Body of pancreas (tissue), 4 donors: ENCODE measurements around the gene SLC30A1.
"Not testable (repeated sequence)": the region's sequence is repeated elsewhere in the genome, so short reads cannot be mapped to it uniquely, and the experiment has no call there.

Source experiments
- CTCF ChIP-seq, 7 experiments: fragments of 450-650 bp in 4 of 7; fragments of 200-600 bp in 3 of 7; sonication (generic) in 3 of 7; IDR thresholded peaks; one replicate each; pipeline ENCODE4 v1.5.1; 2016 to 2019; ENCODE audit warnings: antibody characterized with exemption in 7 of 7
- POLR2A ChIP-seq, 3 donors: fragments of 450-650 bp; IDR thresholded peaks; one replicate each; pipeline ENCODE4 v1.6.1; 2016; ENCODE audit warnings: antibody characterized with exemption in 3 of 3, mild to moderate bottlenecking in 2 of 3

GRCh38 chr1:211570378-211570777 lies 8.6 kb downstream of the SLC30A1 start:
- not testable (repeated sequence) for TF ChIP-seq CTCF, POLR2A (IDR thresholded peaks at IDR 0.05)
